Stomach (tissue), 9 donors: ENCODE data around the gene C19orf67. TPM values are rescaled to one million over a fixed set of nuclear protein-coding genes. Genes with fewer than 3 reads are reported as not detected.
"Not testable (repeated sequence)": the region's sequence is repeated elsewhere in the genome, so short reads cannot be mapped to it uniquely, and the experiment has no call there.

Experiments
- DNase-seq, 2 donors: peaks; one replicate each; pipeline versions ENCODE4 v3.0.0 to v3.0.0-alpha.2; 2013 to 2019
- H3K27ac ChIP-seq, 5 donors: fragments of 200-600 bp in 4 of 5; sonication (generic) in 4 of 5; one replicate each; pipeline ENCODE4 v1.5.1; 2013 to 2019; ENCODE audit warnings: mild to moderate bottlenecking in 1 of 5, moderate library complexity in 1 of 5
- H3K27me3 ChIP-seq, 3 donors: fragments of 200-600 bp; sonication (generic); one replicate each; pipeline ENCODE4 v1.5.1; 2017 to 2019; ENCODE audit warnings: mixed run types in 1 of 3
- H3K36me3 ChIP-seq, 4 donors: fragments of 200-600 bp; sonication (generic); 1 replicate in 3 of 4; 2 replicates in 1 of 4; pipeline ENCODE4 v1.5.1; 2016 to 2019
- H3K4me1 ChIP-seq, 4 donors: fragments of 200-600 bp; sonication (generic); one replicate each; pipeline ENCODE4 v1.5.1; 2016 to 2019
- H3K4me3 ChIP-seq, 4 donors: fragments of 200-600 bp; sonication (generic) in 3 of 4; one replicate each; pipeline ENCODE4 v1.5.1; 2016 to 2019; ENCODE audit warnings: mild to moderate bottlenecking in 1 of 4
- H3K9me3 ChIP-seq, 4 donors: fragments of 200-600 bp; sonication (generic); one replicate each; pipeline ENCODE4 v1.5.1; 2016 to 2019
- EP300 ChIP-seq: sonication (generic); formaldehyde crosslinking; IDR thresholded peaks from one replicate; pipeline ENCODE4 v1.6.1; 2017; ENCODE audit warnings: antibody characterized with exemption
- POLR2A ChIP-seq, 4 donors: fragments of 450-650 bp; IDR thresholded peaks; one replicate each; pipeline ENCODE4 v1.6.1; 2016; ENCODE audit warnings: antibody characterized with exemption in 4 of 4, control low read depth in 2 of 4, mild to moderate bottlenecking in 1 of 4, moderate library complexity in 1 of 4
- POLR2AphosphoS5 ChIP-seq, 3 donors: sonication (generic); formaldehyde crosslinking; IDR thresholded peaks; one replicate each; pipeline ENCODE4 v1.6.1; 2016; ENCODE audit warnings: antibody characterized with exemption in 3 of 3
- WGBS, 5 donors: extraction: QIAGEN DNeasy Blood & Tissue Kit in 3 of 5; methylation state at CpG; one replicate each; pipeline versions ENCODE4 v1.1.5 to v1.1.7; 2013 to 2018; 5-methylcytosine and 5-hydroxymethylcytosine counted together
- intact Hi-C: fragments of 100-400 bp; cut with DNase I; formaldehyde crosslinking; loops from one replicate; pipeline ENCODE4 v1.15.1; 2023; ENCODE audit warnings: low total_unique reads
- polyA plus RNA-seq, 3 donors: library from polyadenylated mRNA; stranded (reverse); fragments of 200-250 nt; gene quantifications; one replicate each; pipeline ENCODE4 v1.2.3, GENCODE V29; 2013
- total RNA-seq, 5 donors: library from RNA; depleted of rRNA; stranded (reverse); fragments of >200 nt; gene quantifications; one replicate each; pipeline versions ENCODE4 v1.1.0 to v1.2.3, GENCODE V29; 2014 to 2016
- TF ChIP-seq, protein P1 (sequence below), 7 experiments: fragments of 450-650 bp in 4 of 7; fragments of 200-600 bp in 3 of 7; sonication (generic) in 3 of 7; IDR thresholded peaks; one replicate each; pipeline ENCODE4 v1.5.1; 2016 to 2019; ENCODE audit warnings: antibody characterized with exemption in 7 of 7, control low read depth in 2 of 7, mild to moderate bottlenecking in 1 of 7
- donor health status: healthy with polysubstance abuse.
- donor health status: Bipolar disorder and iron deficiency.
- donor health status: healthy.

Gene C19orf67
- total and polyA plus RNA-seq, 8 donors, result 0.50 TPM; not detected in 7

DNA sequence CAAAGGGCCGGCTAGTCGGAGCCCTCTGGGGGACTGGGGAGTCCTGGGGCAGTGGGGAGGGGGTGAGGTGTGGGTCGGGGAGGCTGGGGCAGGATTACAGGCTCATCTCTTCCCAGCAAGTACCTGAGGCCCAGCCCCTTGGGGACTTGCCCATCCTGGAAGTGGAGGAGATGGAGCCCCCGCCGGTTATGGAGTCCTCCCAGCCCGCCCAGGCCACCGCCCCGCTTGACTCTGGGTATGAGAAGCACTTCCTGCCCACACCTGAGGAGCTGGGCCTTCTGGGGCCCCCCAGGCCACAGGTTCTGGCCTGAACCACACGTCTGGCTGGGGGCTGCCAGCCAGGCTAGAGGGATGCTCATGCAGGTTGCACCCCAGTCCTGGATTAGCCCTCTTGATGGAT is 33.6 kb downstream of the C19orf67 start:
- intact Hi-C loops, result loop anchor here (10.0 kb wide), 1 partner anchor 167 kb away; no protein-coding TSS in a partner anchor
- 64 to 72% (median 71%) methylated on average over 5 to 9 of the region's 9 CpGs for WGBS, 5 donors

DNA sequence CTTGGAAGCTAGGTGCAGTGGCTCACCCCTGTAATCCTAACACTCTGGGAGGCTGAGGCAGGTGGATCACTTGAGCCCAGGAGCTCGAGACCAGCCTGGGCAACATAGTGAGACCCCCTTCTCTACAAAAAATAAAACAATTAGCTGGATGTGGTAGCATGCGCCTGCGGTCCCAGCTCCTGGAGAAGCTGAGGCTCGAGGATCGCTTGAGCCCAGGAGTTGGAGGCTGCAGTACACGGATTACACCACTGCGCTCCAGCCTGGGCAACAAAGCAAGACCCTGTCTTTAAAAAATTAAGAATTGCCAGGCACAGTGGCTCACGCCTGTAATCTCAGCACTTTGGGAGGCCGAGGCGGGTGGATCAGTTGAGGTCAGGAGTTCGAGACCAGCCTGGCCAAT is 34.6 kb downstream of the C19orf67 start:
- not testable (repeated sequence) for H3K27ac ChIP-seq, H3K27me3 ChIP-seq, DNase-seq, H3K4me1 ChIP-seq, H3K4me3 ChIP-seq, H3K9me3 ChIP-seq
- intact Hi-C loops, result loop anchor here (10.0 kb wide), 1 partner anchor 166 kb away; no protein-coding TSS in a partner anchor
- peaks cover 3 to 38% (median 31%) of the 10 kb centered on the region in 4 donors for H3K36me3 ChIP-seq
- WGBS, 5 donors, result 92 to 95% (median 93%) methylated on average over 11 of the region's 11 CpGs

More for the DNA sequence above, 33.6 kb downstream of the C19orf67 start:
- TF ChIP-seq, protein P1, sequence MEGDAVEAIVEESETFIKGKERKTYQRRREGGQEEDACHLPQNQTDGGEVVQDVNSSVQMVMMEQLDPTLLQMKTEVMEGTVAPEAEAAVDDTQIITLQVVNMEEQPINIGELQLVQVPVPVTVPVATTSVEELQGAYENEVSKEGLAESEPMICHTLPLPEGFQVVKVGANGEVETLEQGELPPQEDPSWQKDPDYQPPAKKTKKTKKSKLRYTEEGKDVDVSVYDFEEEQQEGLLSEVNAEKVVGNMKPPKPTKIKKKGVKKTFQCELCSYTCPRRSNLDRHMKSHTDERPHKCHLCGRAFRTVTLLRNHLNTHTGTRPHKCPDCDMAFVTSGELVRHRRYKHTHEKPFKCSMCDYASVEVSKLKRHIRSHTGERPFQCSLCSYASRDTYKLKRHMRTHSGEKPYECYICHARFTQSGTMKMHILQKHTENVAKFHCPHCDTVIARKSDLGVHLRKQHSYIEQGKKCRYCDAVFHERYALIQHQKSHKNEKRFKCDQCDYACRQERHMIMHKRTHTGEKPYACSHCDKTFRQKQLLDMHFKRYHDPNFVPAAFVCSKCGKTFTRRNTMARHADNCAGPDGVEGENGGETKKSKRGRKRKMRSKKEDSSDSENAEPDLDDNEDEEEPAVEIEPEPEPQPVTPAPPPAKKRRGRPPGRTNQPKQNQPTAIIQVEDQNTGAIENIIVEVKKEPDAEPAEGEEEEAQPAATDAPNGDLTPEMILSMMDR (IDR thresholded peaks at IDR 0.05), result no peak
- TF ChIP-seq POLR2A (IDR thresholded peaks at IDR 0.05), result no peak
- no peak for TF ChIP-seq POLR2AphosphoS5 (IDR thresholded peaks at IDR 0.05)
- TF ChIP-seq EP300, result no peak
- Histone ChIP-seq H3K36me3 (peaks cover 3 to 38% (median 34%) of the 10 kb centered on the region in 4 donors), H3K27ac (no peak overlapping the region), H3K4me3 (no peak overlapping the region), H3K9me3 (peaks cover 0 to 7% (median 0%) of the 10 kb centered on the region in 4 donors), H3K27me3 (peaks cover 0 to 10% (median 0%) of the 10 kb centered on the region in 3 donors), H3K4me1 (peaks cover 0 to 5% (median 3%) of the 10 kb centered on the region in 4 donors)
- DNase-seq, result no peak

DNA sequence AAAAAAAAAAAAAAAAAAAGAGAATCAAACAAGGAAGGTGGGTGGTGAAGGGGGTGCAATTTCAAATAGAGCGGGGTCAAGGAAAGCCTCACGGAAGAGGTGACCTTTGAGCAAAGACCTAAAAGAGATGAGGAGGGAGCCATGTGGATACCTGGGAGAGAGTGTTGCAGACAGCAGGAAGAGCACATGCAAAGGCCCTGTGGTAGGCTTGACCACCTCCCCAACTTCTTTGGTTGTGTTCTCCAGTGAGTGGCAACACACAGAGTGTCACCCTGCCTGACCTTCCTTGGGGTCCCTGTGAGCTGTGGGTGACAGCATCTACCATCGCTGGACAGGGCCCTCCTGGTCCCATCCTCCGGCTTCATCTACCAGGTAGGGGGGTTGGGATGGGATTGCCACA is 35.1 kb downstream of the C19orf67 start:
- H3K36me3 ChIP-seq, result peaks cover 3 to 37% (median 29%) of the 10 kb centered on the region in 4 donors
- 96 to 100% (median 97%) methylated on average over 4 of the region's 4 CpGs for WGBS, 5 donors
- peaks cover 0 to 7% (median 0%) of the 10 kb centered on the region in 4 donors for H3K9me3 ChIP-seq
- TF ChIP-seq EP300, result no peak
- TF ChIP-seq, protein P1 (IDR thresholded peaks at IDR 0.05), result no peak
- TF ChIP-seq POLR2A (IDR thresholded peaks at IDR 0.05), result no peak
- TF ChIP-seq POLR2AphosphoS5 (IDR thresholded peaks at IDR 0.05), result no peak
- intact Hi-C loops, result loop anchor here (10.0 kb wide), 1 partner anchor 166 kb away; no protein-coding TSS in a partner anchor
- no peak overlapping the region for H3K4me3 ChIP-seq
- H3K27me3 ChIP-seq, result no peaks in the 10 kb centered on the region
- no peaks in the 10 kb centered on the region for H3K4me1 ChIP-seq
- DNase-seq, result no peak
- H3K27ac ChIP-seq, result no peak overlapping the region

DNA sequence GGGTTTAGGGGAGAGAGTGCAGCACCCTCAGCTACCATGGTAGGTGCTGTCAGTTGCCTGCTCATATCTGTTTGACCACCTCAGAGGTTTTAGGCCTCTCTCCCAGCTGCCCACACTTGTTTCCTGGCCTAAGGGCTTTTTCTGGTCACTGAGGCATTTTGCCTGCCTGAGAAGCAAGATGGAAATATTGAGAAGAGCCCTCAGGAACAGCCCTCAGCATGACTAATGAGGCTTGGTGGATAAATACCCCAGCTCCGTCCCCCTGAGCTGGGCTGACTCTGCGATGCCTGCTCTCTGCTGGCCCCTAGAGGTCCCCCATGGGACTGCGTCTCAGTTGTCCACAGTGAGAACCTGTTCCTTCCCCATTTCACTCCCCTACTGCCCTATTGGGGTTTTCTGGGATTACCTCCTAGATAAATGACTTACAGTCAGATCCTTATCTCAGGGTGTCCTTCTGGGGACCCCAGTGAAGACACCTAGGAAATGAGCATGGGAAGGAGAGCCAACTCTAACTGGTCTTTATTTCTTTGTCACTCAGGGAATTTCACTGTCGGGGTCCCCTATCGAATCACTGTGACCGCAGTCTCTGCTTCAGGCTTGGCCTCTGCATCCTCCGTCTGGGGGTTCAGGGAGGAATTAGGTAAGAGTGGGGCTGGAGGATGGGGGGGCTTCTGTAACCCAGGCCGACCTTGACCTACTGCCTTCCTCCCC is 37.0 kb downstream of the C19orf67 start:
- H3K36me3 ChIP-seq, result peaks cover 3 to 34% (median 17%) of the 10 kb centered on the region in 4 donors
- H3K27ac ChIP-seq, result no peak overlapping the region
- H3K9me3 ChIP-seq, result peaks cover 0 to 6% (median 0%) of the 10 kb centered on the region in 4 donors
- no peak for TF ChIP-seq EP300
- TF ChIP-seq, protein P1 (IDR thresholded peaks at IDR 0.05), result peak in 5 of 7 experiments; percentile 43 to 72 (median 58)
- DNase-seq, result peak; percentile 65
- H3K27me3 ChIP-seq, result no peaks in the 10 kb centered on the region
- H3K4me1 ChIP-seq, result no peaks in the 10 kb centered on the region
- no peak overlapping the region for H3K4me3 ChIP-seq
- intact Hi-C loops, result no loop called here
- 66 to 86% (median 80%) methylated on average over 7 to 8 of the region's 8 CpGs for WGBS, 5 donors

DNA sequence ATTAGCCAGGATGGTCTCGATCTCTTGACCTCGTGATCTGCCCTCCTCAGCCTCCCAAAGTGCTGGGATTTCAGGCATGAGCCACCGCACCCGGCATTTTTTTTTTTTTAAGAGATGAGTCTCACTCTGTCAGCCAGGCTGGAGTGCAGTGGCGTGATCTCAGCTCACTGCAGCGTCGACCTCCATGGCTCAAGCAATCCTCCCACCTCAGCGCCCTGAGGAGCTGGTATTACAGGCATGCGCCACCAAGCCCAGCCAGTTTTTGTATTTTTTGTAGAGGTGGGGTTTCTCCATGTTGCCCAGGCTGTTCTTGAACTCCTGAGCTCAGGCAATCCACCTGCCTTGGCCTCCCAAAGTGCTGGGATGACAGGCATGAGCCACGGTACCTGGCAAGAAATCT is 37.7 kb downstream of the C19orf67 start:
- DNase-seq, H3K4me1 ChIP-seq, intact Hi-C loops, H3K4me3 ChIP-seq, H3K27ac ChIP-seq, H3K27me3 ChIP-seq, H3K9me3 ChIP-seq: not testable (repeated sequence)
- peaks cover 3 to 28% (median 13%) of the 10 kb centered on the region in 4 donors for H3K36me3 ChIP-seq
- WGBS, 5 donors, result 93 to 99% (median 98%) methylated on average over 10 of the region's 10 CpGs
